SK-N-MC (cell line): ENCODE data around the gene WDR33.

Experiments
- EZH2 ChIP-seq: fragments of 200-600 bp; sonication (generic); IDR thresholded peaks from one replicate; pipeline ENCODE4 v1.6.1; 2017; ENCODE audit warnings: antibody characterized with exemption
- FOXP2 ChIP-seq: optimal IDR thresholded peaks from 2 replicates; pipeline ENCODE3; 2011; ENCODE audit warnings: mild to moderate bottlenecking, moderate library complexity; ENCODE audit not compliant: insufficient read depth; ENCODE audit errors: extremely low read length, control extremely low read depth
- POLR2AphosphoS5 ChIP-seq: IDR thresholded peaks from 2 replicates; pipeline ENCODE4 v1.6.1; 2012; ENCODE audit warnings: mild to moderate bottlenecking, low read depth, low read length, borderline replicate concordance

GRCh38 chr2:127826047-127826446, 15.1 kb upstream of the WDR33 start:
- TF ChIP-seq EZH2 (no peak), POLR2AphosphoS5 (no peak), FOXP2 (no peak)
